ENCODE results near the gene LURAP1L.

The LURAP1L gene

GRCh38 chr9:12846035-12846434 is 71.2 kb downstream of the LURAP1L start:
- no peak overlapping the region for H3K4me3 ChIP-seq (ENCODE audit: low read length)
- no peak overlapping the region for H3K27ac ChIP-seq (ENCODE audit: low read length)
- H3K79me2 ChIP-seq (ENCODE audit: low read length) = no peaks in the 10 kb centered on the region
- TF ChIP-seq CTCF (IDR thresholded peaks at IDR 0.05; ENCODE audit: low read depth, low read length) (no peak), EZH2phosphoT487 (IDR thresholded peaks at IDR 0.05; ENCODE audit: low read depth) (no peak)
- H3K4me1 ChIP-seq (ENCODE audit: low read length) = no peaks in the 10 kb centered on the region
- H3K36me3 ChIP-seq (replicated peaks; ENCODE audit: low read depth, low read length) = no peaks in the 10 kb centered on the region
- no peak overlapping the region for H2AFZ ChIP-seq (ENCODE audit: low read depth, low read length)
- no peaks in the 10 kb centered on the region for H4K20me1 ChIP-seq (ENCODE audit: insufficient read depth, low read length)
- H3K9ac ChIP-seq (ENCODE audit: low read length) = no peak overlapping the region
- H3K27me3 ChIP-seq (ENCODE audit: low read depth, low read length) = no peaks in the 10 kb centered on the region
- H3K4me2 ChIP-seq (ENCODE audit: low read length) = no peak overlapping the region
- H3K9me3 ChIP-seq (ENCODE audit: insufficient read depth, low read length) = no peaks in the 10 kb centered on the region

- Histone ChIP-seq H3K9me3 (ENCODE audit: insufficient read depth, low read length) (no peaks in the 10 kb centered on the region), H3K36me3 (replicated peaks; ENCODE audit: low read depth, low read length) (no peaks in the 10 kb centered on the region), H3K4me2 (ENCODE audit: low read length) (no peak overlapping the region), H3K4me1 (ENCODE audit: low read length) (no peaks in the 10 kb centered on the region), H3K4me3 (ENCODE audit: low read length) (no peak overlapping the region), H4K20me1 (ENCODE audit: insufficient read depth, low read length) (no peaks in the 10 kb centered on the region), H3K9ac (ENCODE audit: low read length) (no peak overlapping the region), H3K79me2 (ENCODE audit: low read length) (no peaks in the 10 kb centered on the region), H3K27me3 (ENCODE audit: low read depth, low read length) (no peaks in the 10 kb centered on the region), H3K27ac (ENCODE audit: low read length) (no peak overlapping the region), H2AFZ (ENCODE audit: low read depth, low read length) (no peak overlapping the region)
- TF ChIP-seq CTCF (IDR thresholded peaks at IDR 0.05; ENCODE audit: low read depth, low read length) (no peak), EZH2phosphoT487 (IDR thresholded peaks at IDR 0.05; ENCODE audit: low read depth) (no peak)
Observed at GRCh38 chr9:12847561-12847960, 72.7 kb downstream of the LURAP1L start.

GRCh38 chr9:12849486-12850003 is 74.7 kb downstream of the LURAP1L start:
- no peaks in the 10 kb centered on the region for H3K36me3 ChIP-seq (replicated peaks; ENCODE audit: low read depth, low read length)
- H4K20me1 ChIP-seq (ENCODE audit: insufficient read depth, low read length) = no peaks in the 10 kb centered on the region
- no peak overlapping the region for H3K9ac ChIP-seq (ENCODE audit: low read length)
- no peaks in the 10 kb centered on the region for H3K4me1 ChIP-seq (ENCODE audit: low read length)
- H3K79me2 ChIP-seq (ENCODE audit: low read length) = no peaks in the 10 kb centered on the region
- no peak overlapping the region for H2AFZ ChIP-seq (ENCODE audit: low read depth, low read length)
- no peaks in the 10 kb centered on the region for H3K9me3 ChIP-seq (ENCODE audit: insufficient read depth, low read length)
- H3K27ac ChIP-seq (ENCODE audit: low read length) = no peak overlapping the region
- no peak overlapping the region for H3K4me3 ChIP-seq (ENCODE audit: low read length)
- TF ChIP-seq CTCF (IDR thresholded peaks at IDR 0.05; ENCODE audit: low read depth, low read length) = no peak
- TF ChIP-seq EZH2phosphoT487 (IDR thresholded peaks at IDR 0.05; ENCODE audit: low read depth) = no peak
- H3K27me3 ChIP-seq (ENCODE audit: low read depth, low read length) = no peaks in the 10 kb centered on the region
- no peak overlapping the region for H3K4me2 ChIP-seq (ENCODE audit: low read length)

GRCh38 chr9:12851341-12852090 is 76.7 kb downstream of the LURAP1L start:
- Histone ChIP-seq H2AFZ (ENCODE audit: low read depth, low read length) (no peak overlapping the region), H3K4me2 (ENCODE audit: low read length) (no peak overlapping the region), H3K27me3 (ENCODE audit: low read depth, low read length) (no peaks in the 10 kb centered on the region), H3K4me1 (ENCODE audit: low read length) (no peaks in the 10 kb centered on the region), H3K36me3 (replicated peaks; ENCODE audit: low read depth, low read length) (no peaks in the 10 kb centered on the region), H3K79me2 (ENCODE audit: low read length) (no peaks in the 10 kb centered on the region), H3K27ac (ENCODE audit: low read length) (no peak overlapping the region), H3K9ac (ENCODE audit: low read length) (no peak overlapping the region), H3K4me3 (ENCODE audit: low read length) (no peak overlapping the region), H4K20me1 (ENCODE audit: insufficient read depth, low read length) (no peaks in the 10 kb centered on the region), H3K9me3 (ENCODE audit: insufficient read depth, low read length) (no peaks in the 10 kb centered on the region)
- TF ChIP-seq EZH2phosphoT487 (IDR thresholded peaks at IDR 0.05; ENCODE audit: low read depth) (no peak), CTCF (IDR thresholded peaks at IDR 0.05; ENCODE audit: low read depth, low read length) (no peak)

Measured in OCI-LY3 (cell line).